Stimulated activated CD8-positive, alpha-beta memory T cell treated with anti-CD3 and anti-CD28 coated beads, Interleukin-7, amount 100 ng/mL, for 24 hours (primary cell): Measurements from ENCODE around the gene CLINT1.
"Not testable (repeated sequence)": the region's sequence is repeated elsewhere in the genome, so short reads cannot be mapped to it uniquely, and the experiment has no call there.

Experiments
- DNase-seq: peaks from one replicate; pipeline ENCODE4 v3.0.0-alpha.2; 2020; ENCODE audit warnings: low read depth

Gene CLINT1

DNA sequence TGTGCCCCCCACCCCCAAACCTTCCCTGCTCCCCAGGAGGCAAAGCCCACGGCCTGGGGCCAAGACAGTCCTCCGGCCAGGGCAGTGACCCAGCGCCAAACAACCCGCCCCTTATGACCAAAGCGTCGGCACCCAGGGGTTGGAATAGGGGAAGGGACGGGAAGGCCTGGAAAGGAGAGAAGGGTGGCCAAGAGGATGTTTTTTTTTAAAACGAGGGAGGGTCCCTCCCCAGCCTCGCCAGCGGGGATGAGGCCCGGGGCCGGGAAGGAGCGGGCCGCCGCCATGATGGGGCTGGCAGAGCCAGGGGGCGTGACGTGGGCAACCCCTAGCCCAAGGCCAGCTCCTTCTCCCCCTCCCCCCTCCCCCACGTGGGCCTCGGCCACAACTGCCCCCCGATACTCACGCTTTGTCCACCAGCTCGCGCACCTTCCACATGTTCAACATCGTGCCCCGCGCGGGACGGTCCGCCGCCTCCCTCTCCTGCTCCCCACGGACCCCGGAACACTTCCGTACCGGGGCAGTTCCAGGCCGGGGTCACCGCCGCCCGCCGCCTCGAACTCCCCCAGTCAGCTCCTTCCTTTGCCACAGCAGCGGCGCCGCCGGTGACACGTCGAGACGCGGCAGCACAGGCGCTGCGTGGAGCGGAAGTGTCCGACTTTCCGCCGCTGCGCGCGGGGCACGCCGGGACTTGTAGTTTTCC is at the start of gene CLINT1:
Gene CLINT1 (minus strand): TSS at position 619 of the 700 bp plus-strand sequence. CDS start 175 bp downstream, at position 444.
- peak; percentile 74 for DNase-seq

DNA sequence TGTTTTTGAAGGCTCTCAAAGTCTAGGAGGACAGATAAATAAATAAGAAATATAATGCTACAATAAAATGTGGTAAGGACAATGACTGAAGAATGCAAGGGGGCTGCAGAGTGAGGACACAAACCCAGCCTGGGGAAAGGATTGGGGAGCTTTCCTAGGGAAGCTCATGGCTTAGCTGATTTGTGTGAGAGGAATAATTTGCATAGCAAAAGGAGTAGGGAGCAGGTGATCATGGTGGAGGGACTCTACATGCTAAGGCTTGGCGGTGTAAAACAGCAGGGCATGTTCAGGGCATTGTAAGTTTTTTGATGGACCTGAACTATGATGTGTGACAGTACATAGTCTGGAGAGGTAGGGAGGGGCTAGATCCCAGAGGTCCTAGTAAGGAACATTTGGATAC is 49.5 kb upstream of the CLINT1 start:
- DNase-seq: no peak

GRCh38 chr5:157907479-157907878 is 48.5 kb upstream of the CLINT1 start:
- DNase-seq: no peak

- DNase-seq: no peak
These were observed 44.1 kb upstream of the CLINT1 start for GRCh38 chr5:157903117-157903450.

DNA sequence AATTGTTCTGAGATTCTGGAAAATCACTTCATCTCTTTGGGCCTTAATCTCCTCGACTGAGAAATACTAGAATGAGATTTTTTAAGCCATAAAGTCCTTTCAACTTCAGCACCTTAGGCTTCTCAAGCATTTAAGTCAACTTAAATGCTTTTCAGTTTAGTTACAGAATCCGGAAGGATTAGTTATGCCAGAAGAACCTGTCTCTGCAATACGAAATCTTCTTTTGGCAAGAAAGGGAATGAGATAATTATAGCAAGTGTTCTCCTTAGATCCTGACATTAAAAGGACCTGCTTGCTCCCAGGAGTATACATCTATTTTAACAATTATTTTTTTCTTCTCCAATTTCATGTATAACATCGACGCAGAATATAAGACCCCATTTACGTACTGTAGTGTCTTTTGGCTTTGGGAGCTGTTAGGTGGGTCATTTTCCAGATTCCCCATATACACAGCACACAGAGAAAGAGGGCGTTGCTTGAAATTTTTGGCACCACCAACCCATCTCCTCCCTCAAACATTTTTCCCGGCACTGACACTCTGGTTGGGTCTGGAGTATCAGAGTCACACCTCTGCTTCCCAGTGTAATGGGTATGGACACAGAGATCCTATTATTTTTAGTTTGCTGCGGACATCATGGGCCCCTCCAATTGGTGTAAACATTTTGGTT is 43.6 kb upstream of the CLINT1 start:
- no peak for DNase-seq

- no peak for DNase-seq
These were observed 41.7 kb upstream of the CLINT1 start for GRCh38 chr5:157900644-157901043.

GRCh38 chr5:157893611-157894010 is 34.7 kb upstream of the CLINT1 start:
- no peak for DNase-seq

- no peak for DNase-seq
These were observed 34.0 kb upstream of the CLINT1 start for GRCh38 chr5:157892974-157893373.

DNA sequence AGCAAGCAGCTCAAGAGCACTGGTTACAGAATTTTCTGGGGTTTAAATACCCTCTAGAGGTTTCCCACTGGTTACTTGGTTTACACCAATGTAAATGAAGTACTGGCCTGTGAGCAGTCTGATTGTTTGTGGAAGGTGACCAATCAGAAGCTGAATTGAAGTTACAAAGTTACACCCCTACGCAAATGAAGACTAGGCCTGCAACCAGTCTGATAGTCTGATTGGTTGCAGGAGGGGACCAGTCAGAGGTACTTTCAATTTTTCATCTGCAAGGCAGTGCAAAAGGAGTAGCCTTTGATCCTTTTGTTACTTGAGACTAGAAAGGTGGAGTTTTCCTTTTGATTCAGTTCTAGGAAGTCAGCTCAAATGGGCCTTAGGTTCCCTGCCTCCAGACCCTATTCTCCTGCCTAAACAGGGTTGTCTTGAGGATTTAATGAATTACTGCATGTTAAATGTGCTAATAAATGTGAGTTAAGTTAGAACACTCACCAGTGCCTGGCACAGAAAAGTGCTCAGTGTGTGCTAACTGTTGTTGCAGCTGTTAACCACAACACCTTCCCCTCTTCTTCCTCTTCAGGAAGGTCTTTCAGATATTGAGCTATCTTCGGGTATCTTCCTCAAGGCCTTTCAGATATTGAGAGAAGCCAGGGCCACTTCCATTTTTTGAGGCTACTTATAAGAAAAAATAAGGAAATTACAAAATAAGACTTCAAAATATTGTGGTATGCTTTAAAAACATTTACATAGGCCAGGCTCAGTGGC is 32.1 kb upstream of the CLINT1 start:
- DNase-seq: no peak

- no peak for DNase-seq
These were observed 30.0 kb upstream of the CLINT1 start for GRCh38 chr5:157888814-157889532.

GRCh38 chr5:157886796-157887380 is 27.9 kb upstream of the CLINT1 start:
- DNase-seq: no peak

DNA sequence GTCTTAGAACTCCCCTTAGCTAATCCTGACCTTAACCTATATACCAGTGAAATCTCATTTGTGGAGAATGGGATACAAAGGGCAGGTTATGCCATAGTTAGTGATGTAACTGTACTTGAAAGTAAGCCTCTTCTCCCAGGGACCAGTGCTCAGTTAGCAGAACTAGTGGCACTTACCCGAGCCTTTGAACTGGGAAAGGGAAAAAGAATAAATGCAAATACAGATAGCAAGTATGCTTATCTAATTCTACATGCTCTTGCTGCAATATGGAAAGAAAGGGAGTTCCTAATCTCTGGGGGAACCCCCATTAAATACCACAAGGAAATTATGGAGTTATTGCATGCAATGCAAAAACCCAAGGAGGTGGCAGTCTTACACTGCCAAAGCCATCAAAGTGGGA is 26.1 kb upstream of the CLINT1 start:
- DNase-seq: not testable (repeated sequence)

- DNase-seq: not testable (repeated sequence)
These were observed 22.6 kb upstream of the CLINT1 start for GRCh38 chr5:157881498-157881897.

- DNase-seq: no peak
These were observed 18.9 kb upstream of the CLINT1 start for GRCh38 chr5:157877821-157878220.

DNA sequence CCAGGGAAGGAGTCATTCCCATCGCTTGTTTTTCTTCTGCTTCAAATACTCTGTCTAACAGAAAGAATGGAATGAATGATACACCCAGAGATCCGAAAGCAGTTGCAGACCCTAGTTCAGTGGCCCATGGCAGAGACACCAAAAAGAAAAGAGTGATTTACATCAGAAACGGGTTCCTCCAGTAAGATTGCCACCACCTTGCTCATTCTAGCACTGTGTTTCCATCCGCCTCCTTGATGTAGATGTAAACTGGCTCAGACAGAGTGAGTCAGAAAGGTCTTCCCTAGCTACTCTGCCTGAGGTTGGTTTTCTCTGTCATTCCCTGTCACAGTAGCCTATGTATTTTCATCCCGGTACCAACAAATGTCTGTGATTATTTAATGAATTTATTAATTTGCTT is 15.9 kb upstream of the CLINT1 start:
- no peak for DNase-seq

DNA sequence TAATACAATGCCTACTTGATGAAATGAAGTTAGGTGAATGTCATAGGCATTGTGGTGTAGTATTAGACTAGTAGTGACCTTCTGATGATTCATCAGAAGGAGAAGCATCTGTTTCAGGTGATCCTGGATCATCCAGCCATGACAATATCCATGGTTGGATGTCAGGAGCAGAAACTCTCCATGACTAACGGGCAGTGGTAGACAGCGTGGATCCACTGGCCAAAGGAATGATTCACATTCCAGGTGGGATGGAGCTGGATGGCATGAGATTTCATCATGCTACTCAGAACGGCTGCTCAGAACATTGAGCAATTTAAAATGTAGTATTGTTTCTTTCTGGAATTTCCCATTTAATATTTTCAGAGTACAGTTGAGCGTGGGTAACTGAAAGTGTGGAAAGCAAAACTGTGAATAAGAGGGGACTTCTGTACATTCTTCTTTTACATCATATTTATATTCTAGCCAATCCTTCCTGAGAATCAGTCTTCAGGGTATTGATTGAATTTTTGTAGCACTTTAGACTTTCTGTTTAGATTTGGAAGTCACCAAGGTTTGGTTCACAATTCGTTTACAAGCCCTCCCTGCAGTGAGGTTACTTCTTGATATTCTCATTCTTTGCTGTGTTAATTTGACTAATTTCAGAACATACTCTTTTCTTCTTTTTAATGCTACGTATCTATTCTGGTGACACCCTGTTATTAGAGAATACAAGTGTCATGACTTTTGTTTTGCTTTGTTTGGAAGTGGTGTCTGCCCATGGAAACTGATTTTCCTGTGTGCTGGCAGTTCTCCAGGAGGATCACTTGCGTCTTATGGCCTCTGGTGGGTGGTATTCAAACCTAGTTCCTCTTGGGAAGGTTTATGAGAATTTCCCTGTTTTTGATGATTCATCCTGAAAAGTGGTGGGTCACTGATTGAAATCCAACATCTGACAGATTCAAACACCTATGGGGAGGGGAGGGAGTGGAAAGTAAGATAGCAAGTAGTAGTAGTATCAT is 12.2 kb upstream of the CLINT1 start:
- DNase-seq: no peak

DNA sequence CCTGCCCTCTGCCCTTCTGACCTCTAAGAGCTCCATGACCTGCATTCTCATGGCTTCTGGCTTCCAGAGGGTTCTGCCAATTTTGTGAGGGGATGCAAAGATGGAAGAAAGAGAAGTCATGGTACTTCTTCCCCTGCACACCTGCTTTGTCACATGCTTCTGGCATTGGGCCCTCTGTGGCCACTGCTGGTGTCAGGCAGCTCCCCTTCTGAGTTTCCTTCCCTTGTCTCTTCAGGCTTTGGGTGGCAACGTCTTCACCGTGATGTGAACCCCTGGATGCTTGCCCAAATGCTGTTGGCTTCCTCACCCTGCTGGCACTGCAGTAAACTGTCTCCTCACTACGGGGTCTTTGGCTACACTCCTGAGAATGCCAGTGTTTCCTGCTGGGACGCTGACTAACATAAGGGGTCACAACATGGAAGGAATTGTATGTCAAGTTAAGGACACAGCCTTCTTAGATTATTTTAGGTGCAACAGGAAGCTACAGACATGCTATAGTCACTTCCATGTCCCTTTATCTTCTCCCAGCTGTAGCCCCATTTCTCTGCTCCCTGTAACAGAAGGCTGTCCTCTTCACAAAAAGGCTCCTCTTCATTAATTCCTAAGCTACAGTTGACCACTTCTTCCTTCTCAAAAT is 8.9 kb upstream of the CLINT1 start:
- no peak for DNase-seq

DNA sequence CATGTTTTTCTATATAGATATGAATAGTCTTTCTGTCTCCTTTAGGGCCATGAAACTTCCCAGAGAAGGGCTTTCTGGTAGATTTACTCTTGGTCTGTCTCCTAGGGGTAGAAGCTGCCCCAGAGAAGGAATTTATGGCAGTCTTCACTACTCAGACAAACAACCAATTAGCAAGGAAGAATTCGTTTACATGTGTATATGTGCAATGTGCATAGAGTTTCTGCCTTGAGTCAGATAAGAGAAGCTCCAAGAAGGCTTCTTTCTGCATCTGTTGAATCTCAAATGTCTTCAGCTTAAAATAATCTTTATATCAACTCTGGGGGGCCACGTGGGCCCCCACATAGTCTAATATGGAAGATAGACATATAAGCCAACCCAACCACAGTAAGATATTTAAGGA is 7.6 kb upstream of the CLINT1 start:
- DNase-seq: no peak

DNA sequence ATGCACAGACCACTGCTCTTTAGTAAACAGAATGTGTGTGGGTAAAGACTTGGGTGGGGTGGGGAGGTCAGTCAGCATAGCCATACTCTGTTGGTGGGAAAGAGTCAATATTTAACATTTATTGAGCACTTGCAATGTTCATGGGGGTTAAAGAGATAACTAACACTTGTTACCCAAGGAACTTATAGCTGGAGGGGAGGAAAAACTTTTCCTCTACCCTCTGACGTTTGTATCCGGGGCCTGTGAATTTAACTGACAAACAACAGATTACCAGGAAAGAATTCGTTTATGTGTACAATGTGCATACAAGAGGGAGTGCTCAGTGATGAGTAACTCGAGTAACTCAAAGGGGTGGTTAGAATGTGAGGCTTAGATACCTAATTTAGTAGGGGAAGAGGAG is 6.8 kb upstream of the CLINT1 start:
- no peak for DNase-seq

GRCh38 chr5:157864067-157864466 is 5.1 kb upstream of the CLINT1 start:
- no peak for DNase-seq
